WTC11 (cell line): ENCODE measurements around the gene GPX6.

Experiments used
- ATF1 ChIP-seq: sonication (generic); formaldehyde crosslinking; IDR thresholded peaks from 2 replicates; pipeline ENCODE4 v1.8.1; 2023; ENCODE audit warnings: mild to moderate bottlenecking, moderate library complexity, missing genetic modification reagents
- ELF4 ChIP-seq: sonication (generic); formaldehyde crosslinking; IDR thresholded peaks from 2 replicates; pipeline ENCODE4 v1.8.1; 2022; ENCODE audit warnings: low read depth, mild to moderate bottlenecking, moderate library complexity, missing genetic modification reagents
- ETV6 ChIP-seq: sonication (generic); formaldehyde crosslinking; IDR thresholded peaks from 2 replicates; pipeline ENCODE4 v1.8.1; 2022; ENCODE audit warnings: mild to moderate bottlenecking, missing genetic modification reagents
- TF ChIP-seq, protein P1 (sequence below): fragments of 200-600 bp; IDR thresholded peaks from 2 replicates; pipeline ENCODE4 v1.8.0; 2022; ENCODE audit warnings: antibody characterized with exemption
- TF ChIP-seq, protein P2 (sequence below): sonication (generic); formaldehyde crosslinking; conservative IDR thresholded peaks from 2 replicates; pipeline ENCODE4 v1.8.1; 2022; ENCODE audit warnings: mild to moderate bottlenecking, missing genetic modification reagents
- TF ChIP-seq, protein P3 (sequence below): sonication (generic); formaldehyde crosslinking; IDR thresholded peaks from 2 replicates; pipeline ENCODE4 v1.8.1; 2023; ENCODE audit warnings: mild to moderate bottlenecking, missing genetic modification reagents, moderate library complexity
- TF ChIP-seq, protein P4 (sequence below): sonication (generic); formaldehyde crosslinking; IDR thresholded peaks from 2 replicates; pipeline ENCODE4 v1.8.0; 2022; ENCODE audit warnings: mild to moderate bottlenecking, missing genetic modification reagents
- TF ChIP-seq, protein P5 (sequence below): sonication (generic); formaldehyde crosslinking; IDR thresholded peaks from 2 replicates; pipeline ENCODE4 v1.8.1; 2022; ENCODE audit warnings: mild to moderate bottlenecking, missing genetic modification reagents, moderate library complexity, borderline replicate concordance

DNA sequence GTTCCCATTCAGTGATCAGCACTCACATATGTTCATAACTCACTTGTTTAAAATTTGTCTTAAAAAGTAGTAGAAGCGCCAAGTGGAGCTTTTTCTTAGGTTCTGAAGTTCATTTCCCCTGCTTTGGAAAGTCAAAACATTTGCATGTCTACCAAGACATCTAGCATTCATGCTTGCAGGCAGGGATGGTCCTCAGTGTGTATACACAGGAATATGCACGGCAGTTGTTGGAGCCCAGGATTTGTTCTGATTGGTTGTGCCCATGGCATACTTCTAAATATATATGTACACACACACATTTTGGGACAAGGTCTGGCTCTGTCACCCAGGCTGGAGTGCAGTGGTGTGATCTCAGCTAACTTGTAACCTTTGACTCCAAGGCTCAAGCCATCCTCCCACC, 2.4 kb upstream of the GPX6 start:
- TF ChIP-seq, protein P1, sequence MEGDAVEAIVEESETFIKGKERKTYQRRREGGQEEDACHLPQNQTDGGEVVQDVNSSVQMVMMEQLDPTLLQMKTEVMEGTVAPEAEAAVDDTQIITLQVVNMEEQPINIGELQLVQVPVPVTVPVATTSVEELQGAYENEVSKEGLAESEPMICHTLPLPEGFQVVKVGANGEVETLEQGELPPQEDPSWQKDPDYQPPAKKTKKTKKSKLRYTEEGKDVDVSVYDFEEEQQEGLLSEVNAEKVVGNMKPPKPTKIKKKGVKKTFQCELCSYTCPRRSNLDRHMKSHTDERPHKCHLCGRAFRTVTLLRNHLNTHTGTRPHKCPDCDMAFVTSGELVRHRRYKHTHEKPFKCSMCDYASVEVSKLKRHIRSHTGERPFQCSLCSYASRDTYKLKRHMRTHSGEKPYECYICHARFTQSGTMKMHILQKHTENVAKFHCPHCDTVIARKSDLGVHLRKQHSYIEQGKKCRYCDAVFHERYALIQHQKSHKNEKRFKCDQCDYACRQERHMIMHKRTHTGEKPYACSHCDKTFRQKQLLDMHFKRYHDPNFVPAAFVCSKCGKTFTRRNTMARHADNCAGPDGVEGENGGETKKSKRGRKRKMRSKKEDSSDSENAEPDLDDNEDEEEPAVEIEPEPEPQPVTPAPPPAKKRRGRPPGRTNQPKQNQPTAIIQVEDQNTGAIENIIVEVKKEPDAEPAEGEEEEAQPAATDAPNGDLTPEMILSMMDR = no peak
- TF ChIP-seq, protein P2, sequence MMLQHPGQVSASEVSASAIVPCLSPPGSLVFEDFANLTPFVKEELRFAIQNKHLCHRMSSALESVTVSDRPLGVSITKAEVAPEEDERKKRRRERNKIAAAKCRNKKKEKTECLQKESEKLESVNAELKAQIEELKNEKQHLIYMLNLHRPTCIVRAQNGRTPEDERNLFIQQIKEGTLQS = no peak
- TF ChIP-seq, protein P3, sequence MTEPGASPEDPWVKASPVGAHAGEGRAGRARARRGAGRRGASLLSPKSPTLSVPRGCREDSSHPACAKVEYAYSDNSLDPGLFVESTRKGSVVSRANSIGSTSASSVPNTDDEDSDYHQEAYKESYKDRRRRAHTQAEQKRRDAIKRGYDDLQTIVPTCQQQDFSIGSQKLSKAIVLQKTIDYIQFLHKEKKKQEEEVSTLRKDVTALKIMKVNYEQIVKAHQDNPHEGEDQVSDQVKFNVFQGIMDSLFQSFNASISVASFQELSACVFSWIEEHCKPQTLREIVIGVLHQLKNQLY (CRISPR knock-in tag) = no peak
- TF ChIP-seq, protein P4, sequence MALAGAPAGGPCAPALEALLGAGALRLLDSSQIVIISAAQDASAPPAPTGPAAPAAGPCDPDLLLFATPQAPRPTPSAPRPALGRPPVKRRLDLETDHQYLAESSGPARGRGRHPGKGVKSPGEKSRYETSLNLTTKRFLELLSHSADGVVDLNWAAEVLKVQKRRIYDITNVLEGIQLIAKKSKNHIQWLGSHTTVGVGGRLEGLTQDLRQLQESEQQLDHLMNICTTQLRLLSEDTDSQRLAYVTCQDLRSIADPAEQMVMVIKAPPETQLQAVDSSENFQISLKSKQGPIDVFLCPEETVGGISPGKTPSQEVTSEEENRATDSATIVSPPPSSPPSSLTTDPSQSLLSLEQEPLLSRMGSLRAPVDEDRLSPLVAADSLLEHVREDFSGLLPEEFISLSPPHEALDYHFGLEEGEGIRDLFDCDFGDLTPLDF (CRISPR knock-in tag) = no peak
- TF ChIP-seq ATF1 (CRISPR knock-in tag) = no peak
- TF ChIP-seq ELF4 (CRISPR knock-in tag) = no peak
- TF ChIP-seq, protein P5, sequence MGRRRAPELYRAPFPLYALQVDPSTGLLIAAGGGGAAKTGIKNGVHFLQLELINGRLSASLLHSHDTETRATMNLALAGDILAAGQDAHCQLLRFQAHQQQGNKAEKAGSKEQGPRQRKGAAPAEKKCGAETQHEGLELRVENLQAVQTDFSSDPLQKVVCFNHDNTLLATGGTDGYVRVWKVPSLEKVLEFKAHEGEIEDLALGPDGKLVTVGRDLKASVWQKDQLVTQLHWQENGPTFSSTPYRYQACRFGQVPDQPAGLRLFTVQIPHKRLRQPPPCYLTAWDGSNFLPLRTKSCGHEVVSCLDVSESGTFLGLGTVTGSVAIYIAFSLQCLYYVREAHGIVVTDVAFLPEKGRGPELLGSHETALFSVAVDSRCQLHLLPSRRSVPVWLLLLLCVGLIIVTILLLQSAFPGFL (CRISPR knock-in tag) = no peak
- no peak for TF ChIP-seq ETV6
